GM12878 (cell line): ENCODE data around the gene SEMA3D. TPM values are rescaled to one million over a fixed set of nuclear protein-coding genes. Genes with fewer than 3 reads are reported as not detected.

Experiments used
- ATAC-seq: fragments of 200-7000 bp; cut with Tn5 transposase; 3 replicates; pipeline ENCODE4 v1.9.1; 2020; ENCODE audit warnings: mild to moderate bottlenecking, moderate library complexity
- BruUV-seq: library from RNA; stranded (reverse); fragments of 400-500 nt; replicated peaks from 2 replicates; lab custom pipeline; 2021; lab: Mats Ljungman, UMichigan
- CTCF ChIA-PET: fragments of 300-600 bp; sonication (Branson Sonifier 250); formaldehyde crosslinking; extraction: SDS; loops from one replicate; lab custom pipeline; 2021; ENCODE audit warnings: inconsistent platforms; lab: Yijun Ruan, JAX
- POLR2A ChIA-PET: fragments of 350-600 bp; formaldehyde crosslinking; extraction: SDS; loops from one replicate; lab custom pipeline; 2021; ENCODE audit warnings: inconsistent platforms; lab: Charles Lee
- RAD21 ChIA-PET: fragments of 300-600 bp; sonication (Branson Sonifier 250); formaldehyde crosslinking; loops from one replicate; lab custom pipeline; 2023; ENCODE audit warnings: antibody characterized with exemption; ENCODE audit not compliant: unreplicated experiment; lab: Charles Lee
- SMC1A ChIA-PET: fragments of 300-600 bp; sonication (Branson Sonifier 250); formaldehyde crosslinking; loops from one replicate; lab custom pipeline; 2023; ENCODE audit not compliant: unreplicated experiment, uncharacterized antibody; lab: Charles Lee
- DNase-seq: peaks from one replicate; pipeline ENCODE4 v3.0.0-alpha.2; 2011; ENCODE audit warnings: low read depth, low spot score
- FAIRE-seq: peaks from 3 replicates; lab custom pipeline; 2011; peaks lifted over from hg19 to GRCh38; lab: Jason Lieb, UNC
- H2AFZ ChIP-seq: 2 replicates; pipeline ENCODE4 v1.6.0; 2011; ENCODE audit warnings: low read depth, low read length, control low read depth; ENCODE audit not compliant: control insufficient read depth
- H3K27ac ChIP-seq: 2 replicates; pipeline ENCODE4 v1.5.1; 2011; ENCODE audit warnings: control low read depth; ENCODE audit not compliant: control insufficient read depth, insufficient read depth
- H3K27me3 ChIP-seq, 2 experiments: replicated peaks in 1 of 2; 2 replicates each; pipeline versions ENCODE4 v1.6.0 to v1.6.1; 2011; ENCODE audit warnings: low read length in 1 of 2; ENCODE audit not compliant: control insufficient read depth in 2 of 2, insufficient read depth in 2 of 2
- H3K36me3 ChIP-seq, 2 experiments: 2 replicates each; pipeline ENCODE4 v1.5.1; 2011; ENCODE audit warnings: low read length in 1 of 2; ENCODE audit not compliant: control insufficient read depth in 2 of 2, insufficient read depth in 2 of 2
- H3K4me1 ChIP-seq: 2 replicates; pipeline ENCODE4 v1.6.1; 2011; ENCODE audit warnings: mild to moderate bottlenecking, low read length, moderate library complexity, mixed read lengths; ENCODE audit not compliant: control insufficient read depth, insufficient read depth
- H3K4me2 ChIP-seq: 2 replicates; pipeline ENCODE4 v1.6.0; 2011; ENCODE audit warnings: control low read depth; ENCODE audit not compliant: control insufficient read depth, insufficient read depth
- H3K4me3 ChIP-seq: fragments of 200-600 bp; sonication (generic); 2 replicates; pipeline ENCODE4 v1.5.1; 2016
- H3K79me2 ChIP-seq: 2 replicates; pipeline ENCODE4 v1.6.0; 2011; ENCODE audit warnings: low read length; ENCODE audit not compliant: control insufficient read depth, insufficient read depth
- H3K9ac ChIP-seq: 2 replicates; pipeline ENCODE4 v1.8.0; 2011; ENCODE audit warnings: low read length, control low read depth, mixed read lengths; ENCODE audit not compliant: control insufficient read depth, insufficient read depth
- H3K9me3 ChIP-seq: replicated peaks from 3 replicates; pipeline ENCODE4 v1.5.1; 2011; ENCODE audit warnings: mild to moderate bottlenecking, low read length; ENCODE audit not compliant: control insufficient read depth, insufficient read depth
- H4K20me1 ChIP-seq: 2 replicates; pipeline ENCODE4 v1.6.0; 2011; ENCODE audit not compliant: control insufficient read depth, insufficient read depth
- CBX3 ChIP-seq: fragments of 200-600 bp; sonication (generic); IDR thresholded peaks from 2 replicates; pipeline ENCODE4 v1.6.1; 2016; ENCODE audit warnings: low read depth, borderline replicate concordance
- whole genome bisulfite sequencing: methylation state at CpG from one replicate; pipeline ENCODE4 v1.1.6; 2016; ENCODE audit warnings: low lambda C conversion rate; ENCODE audit not compliant: insufficient replicate concordance, insufficient coverage; ENCODE audit errors: missing lambda C conversion rate; 5-methylcytosine and 5-hydroxymethylcytosine counted together
- in situ Hi-C: fragments of 300-500 bp; cut with MboI; formaldehyde crosslinking; loops from 9 replicates; pipeline ENCODE4 v1.14.3; 2018; ENCODE audit warnings: mixed read lengths
- intact Hi-C: fragments of 100-400 bp; cut with micrococcal nuclease; formaldehyde crosslinking; loops from one replicate; pipeline ENCODE4 v1.14.2; 2022; ENCODE audit not compliant: unreplicated experiment
- polyA plus RNA-seq, 11 experiments: library from polyadenylated mRNA; depleted of rRNA in 4 of 11; unstranded in 6 of 11; stranded (reverse) in 5 of 11; fragments of >200 nt; fragmentation: Nextera tagmentation in 4 of 11; fragmentation: Illumina TruSeq in 1 of 11; extraction: Ambion mirVana in 4 of 11; extraction: Trizol in 1 of 11; gene quantifications; 1 replicate in 1 of 11; 2 replicates in 10 of 11; pipeline versions ENCODE4 v1.2.1 to v1.2.3, GENCODE V29; 2011 to 2016; ENCODE audit warnings: inconsistent platforms in 2 of 11, missing spikeins in 2 of 11, low read depth in 1 of 11
- total RNA-seq, 4 experiments: library from RNA; depleted of rRNA in 3 of 4; stranded (reverse); fragments of >200 nt in 3 of 4; fragmentation: Illumina TruSeq in 1 of 4; extraction: Trizol in 1 of 4; gene quantifications; 2 replicates each; pipeline versions ENCODE4 v1.2.1 to v1.2.3, GENCODE V29; 2013 to 2021
- TF ChIP-seq, protein P1 (sequence below): fragments of 450-650 bp; formaldehyde crosslinking; IDR thresholded peaks from 2 replicates; pipeline ENCODE4 v1.4.0; 2020; ENCODE audit warnings: mild to moderate bottlenecking, moderate library complexity
- TF ChIP-seq, protein P2 (sequence below), 3 experiments: IDR thresholded peaks in 2 of 3; conservative IDR thresholded peaks in 1 of 3; 2 replicates each; pipeline ENCODE4 v1.5.1; 2011; ENCODE audit warnings: low read depth in 3 of 3, low read length in 3 of 3, mild to moderate bottlenecking in 3 of 3, control low read depth in 2 of 3, moderate library complexity in 2 of 3, inconsistent platforms in 1 of 3, mixed read lengths in 1 of 3; ENCODE audit not compliant: control insufficient read depth in 2 of 3, insufficient read depth in 1 of 3; ENCODE audit errors: extremely low read depth in 1 of 3

Gene SEMA3D
- total and polyA plus RNA-seq, 10 of the 15 experiments (the other 5 are each of a cell fraction or from before 2014, with no cell fraction given), result 0.04 TPM; not detected in 9

DNA sequence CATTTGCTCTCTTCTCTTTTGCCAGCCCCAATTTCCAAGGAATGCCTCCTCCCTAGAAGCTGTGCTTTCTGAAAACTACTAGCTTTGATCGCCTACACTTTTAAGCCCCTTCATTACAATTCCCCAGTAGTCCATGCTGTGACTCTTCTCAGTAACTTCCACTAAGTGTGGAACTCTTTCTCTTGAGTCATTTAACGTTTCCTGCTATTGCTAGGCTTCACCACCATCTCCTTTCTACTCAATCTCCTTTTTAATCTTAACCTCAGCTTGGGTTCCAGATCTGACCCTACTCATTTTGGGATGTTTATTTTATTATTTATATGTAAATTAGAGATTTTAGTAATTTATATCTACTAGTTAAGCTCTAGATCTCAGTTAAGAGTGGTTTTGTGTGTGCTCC lies 14.4 kb upstream of the SEMA3D start:
- POLR2A ChIA-PET, result no interaction called here
- Histone ChIP-seq H4K20me1 (no peaks in the 10 kb centered on the region), H3K4me1 (no peaks in the 10 kb centered on the region), H3K4me3 (no peak overlapping the region), H2AFZ (no peak overlapping the region), H3K79me2 (no peaks in the 10 kb centered on the region), H3K4me2 (no peak overlapping the region), H3K27ac (no peak overlapping the region), H3K36me3 (no peaks in the 10 kb centered on the region), H3K27me3 (no peaks in the 10 kb centered on the region), H3K9ac (no peak overlapping the region), H3K9me3 (no peaks in the 10 kb centered on the region)
- in situ Hi-C loops, result no loop called here
- 22% methylated on average over 2 of the region's 2 CpGs for WGBS
- SMC1A ChIA-PET, result interaction anchor here (0.5 kb wide), 1 partner anchor 61 kb away, joined by 3 read pairs; no protein-coding TSS in a partner anchor
- RAD21 ChIA-PET, result no interaction called here
- intact Hi-C loops, result no loop called here
- BruUV-seq, result no TSS peak
- ATAC-seq, result no peak
- FAIRE-seq, result no peak
- no peak for TF ChIP-seq CBX3
- TF ChIP-seq, protein P1, sequence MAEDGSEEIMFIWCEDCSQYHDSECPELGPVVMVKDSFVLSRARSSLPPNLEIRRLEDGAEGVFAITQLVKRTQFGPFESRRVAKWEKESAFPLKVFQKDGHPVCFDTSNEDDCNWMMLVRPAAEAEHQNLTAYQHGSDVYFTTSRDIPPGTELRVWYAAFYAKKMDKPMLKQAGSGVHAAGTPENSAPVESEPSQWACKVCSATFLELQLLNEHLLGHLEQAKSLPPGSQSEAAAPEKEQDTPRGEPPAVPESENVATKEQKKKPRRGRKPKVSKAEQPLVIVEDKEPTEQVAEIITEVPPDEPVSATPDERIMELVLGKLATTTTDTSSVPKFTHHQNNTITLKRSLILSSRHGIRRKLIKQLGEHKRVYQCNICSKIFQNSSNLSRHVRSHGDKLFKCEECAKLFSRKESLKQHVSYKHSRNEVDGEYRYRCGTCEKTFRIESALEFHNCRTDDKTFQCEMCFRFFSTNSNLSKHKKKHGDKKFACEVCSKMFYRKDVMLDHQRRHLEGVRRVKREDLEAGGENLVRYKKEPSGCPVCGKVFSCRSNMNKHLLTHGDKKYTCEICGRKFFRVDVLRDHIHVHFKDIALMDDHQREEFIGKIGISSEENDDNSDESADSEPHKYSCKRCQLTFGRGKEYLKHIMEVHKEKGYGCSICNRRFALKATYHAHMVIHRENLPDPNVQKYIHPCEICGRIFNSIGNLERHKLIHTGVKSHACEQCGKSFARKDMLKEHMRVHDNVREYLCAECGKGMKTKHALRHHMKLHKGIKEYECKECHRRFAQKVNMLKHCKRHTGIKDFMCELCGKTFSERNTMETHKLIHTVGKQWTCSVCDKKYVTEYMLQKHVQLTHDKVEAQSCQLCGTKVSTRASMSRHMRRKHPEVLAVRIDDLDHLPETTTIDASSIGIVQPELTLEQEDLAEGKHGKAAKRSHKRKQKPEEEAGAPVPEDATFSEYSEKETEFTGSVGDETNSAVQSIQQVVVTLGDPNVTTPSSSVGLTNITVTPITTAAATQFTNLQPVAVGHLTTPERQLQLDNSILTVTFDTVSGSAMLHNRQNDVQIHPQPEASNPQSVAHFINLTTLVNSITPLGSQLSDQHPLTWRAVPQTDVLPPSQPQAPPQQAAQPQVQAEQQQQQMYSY (CRISPR knock-in tag), result no peak
- TF ChIP-seq, protein P2, sequence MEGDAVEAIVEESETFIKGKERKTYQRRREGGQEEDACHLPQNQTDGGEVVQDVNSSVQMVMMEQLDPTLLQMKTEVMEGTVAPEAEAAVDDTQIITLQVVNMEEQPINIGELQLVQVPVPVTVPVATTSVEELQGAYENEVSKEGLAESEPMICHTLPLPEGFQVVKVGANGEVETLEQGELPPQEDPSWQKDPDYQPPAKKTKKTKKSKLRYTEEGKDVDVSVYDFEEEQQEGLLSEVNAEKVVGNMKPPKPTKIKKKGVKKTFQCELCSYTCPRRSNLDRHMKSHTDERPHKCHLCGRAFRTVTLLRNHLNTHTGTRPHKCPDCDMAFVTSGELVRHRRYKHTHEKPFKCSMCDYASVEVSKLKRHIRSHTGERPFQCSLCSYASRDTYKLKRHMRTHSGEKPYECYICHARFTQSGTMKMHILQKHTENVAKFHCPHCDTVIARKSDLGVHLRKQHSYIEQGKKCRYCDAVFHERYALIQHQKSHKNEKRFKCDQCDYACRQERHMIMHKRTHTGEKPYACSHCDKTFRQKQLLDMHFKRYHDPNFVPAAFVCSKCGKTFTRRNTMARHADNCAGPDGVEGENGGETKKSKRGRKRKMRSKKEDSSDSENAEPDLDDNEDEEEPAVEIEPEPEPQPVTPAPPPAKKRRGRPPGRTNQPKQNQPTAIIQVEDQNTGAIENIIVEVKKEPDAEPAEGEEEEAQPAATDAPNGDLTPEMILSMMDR (IDR thresholded peaks at IDR 0.05 in 2 of 3, conservative IDR thresholded peaks at IDR 0.05 in 1 of 3; ENCODE audit: control insufficient read depth in 2 of 3, extremely low read depth in 1 of 3, insufficient read depth in 1 of 3, low read depth in 3 of 3, low read length in 3 of 3), result no peak
- CTCF ChIA-PET, result no interaction called here
- DNase-seq, result no peak
